ENCODE results near the gene SWT1. TPM values are rescaled to one million over a fixed set of nuclear protein-coding genes. Genes with fewer than 3 reads are reported as not detected.

The SWT1 gene
- total RNA-seq, 2 experiments from 2014 or later = 4.8 to 5.0 TPM

- Mint-ChIP-seq H3K27ac (no peak overlapping the region), H3K36me3 (ENCODE audit: low read depth) (peaks cover 39% of the 10 kb centered on the region), H3K27me3 (no peaks in the 10 kb centered on the region), H3K9me3 (no peaks in the 10 kb centered on the region), H3K4me1 (peaks cover 23% of the 10 kb centered on the region), H3K4me3 (no peak overlapping the region)
- ChIA-PET POLR2A (no interaction called here), CTCF (no interaction called here)
- no peak for DNase-seq
Measured at GRCh38 chr1:185289880-185290279, 132.9 kb downstream of the SWT1 start.

GRCh38 chr1:185291159-185291558, 134.2 kb downstream of the SWT1 start:
- Mint-ChIP-seq H3K27ac (no peak overlapping the region), H3K27me3 (no peaks in the 10 kb centered on the region), H3K4me1 (peaks cover 18% of the 10 kb centered on the region), H3K4me3 (no peak overlapping the region), H3K36me3 (ENCODE audit: low read depth) (peaks cover 51% of the 10 kb centered on the region), H3K9me3 (no peaks in the 10 kb centered on the region)
- ChIA-PET CTCF (no interaction called here), POLR2A (no interaction called here)
- DNase-seq = no peak

- H3K4me3 Mint-ChIP-seq = no peak overlapping the region
- ChIA-PET POLR2A (no interaction called here), CTCF (interaction anchor here (0.7 kb wide), 3 partner anchors 167 to 1045 kb away, joined by 3 to 6 read pairs (median 4); no protein-coding TSS in a partner anchor)
- peaks cover 56% of the 10 kb centered on the region for H3K36me3 Mint-ChIP-seq (ENCODE audit: low read depth)
- H3K27me3 Mint-ChIP-seq = no peaks in the 10 kb centered on the region
- H3K27ac Mint-ChIP-seq = no peak overlapping the region
- H3K4me1 Mint-ChIP-seq = peaks cover 18% of the 10 kb centered on the region
- no peaks in the 10 kb centered on the region for H3K9me3 Mint-ChIP-seq
- no peak for DNase-seq
Measured at GRCh38 chr1:185291652-185292051, 134.7 kb downstream of the SWT1 start.

- Mint-ChIP-seq H3K4me3 (no peak overlapping the region), H3K9me3 (no peaks in the 10 kb centered on the region), H3K36me3 (ENCODE audit: low read depth) (peaks cover 61% of the 10 kb centered on the region), H3K27me3 (no peaks in the 10 kb centered on the region), H3K27ac (no peak overlapping the region), H3K4me1 (peaks cover 18% of the 10 kb centered on the region)
- ChIA-PET POLR2A (no interaction called here), CTCF (interaction anchor here (0.7 kb wide), 3 partner anchors 167 to 1044 kb away, joined by 3 to 6 read pairs (median 4); no protein-coding TSS in a partner anchor)
- no peak for DNase-seq
Measured at GRCh38 chr1:185292237-185292636, 135.3 kb downstream of the SWT1 start.

GRCh38 chr1:185293967-185294542, 137.1 kb downstream of the SWT1 start:
- peaks cover 69% of the 10 kb centered on the region for H3K36me3 Mint-ChIP-seq (ENCODE audit: low read depth)
- ChIA-PET POLR2A (interaction anchor here (0.9 to 1.2 kb wide), 2 partner anchors 15 to 23 kb away, joined by 3 to 4 read pairs; partner anchors contain the start of gene IVNS1ABP), CTCF (no interaction called here)
- peaks cover 8% of the 10 kb centered on the region for H3K4me1 Mint-ChIP-seq
- no peaks in the 10 kb centered on the region for H3K27me3 Mint-ChIP-seq
- no peak for DNase-seq
- H3K4me3 Mint-ChIP-seq = no peak overlapping the region
- no peak overlapping the region for H3K27ac Mint-ChIP-seq
- no peaks in the 10 kb centered on the region for H3K9me3 Mint-ChIP-seq

- Mint-ChIP-seq H3K4me1 (no peaks in the 10 kb centered on the region), H3K4me3 (no peak overlapping the region), H3K9me3 (no peaks in the 10 kb centered on the region), H3K27me3 (no peaks in the 10 kb centered on the region), H3K27ac (no peak overlapping the region), H3K36me3 (ENCODE audit: low read depth) (peaks cover 67% of the 10 kb centered on the region)
- POLR2A ChIA-PET = no interaction called here
- no peak for DNase-seq
- CTCF ChIA-PET = interaction anchor here (0.9 kb wide), 1 partner anchor 401 kb away, joined by 3 read pairs; no protein-coding TSS in a partner anchor
Measured at GRCh38 chr1:185295091-185295490, 138.1 kb downstream of the SWT1 start.

- H3K9me3 Mint-ChIP-seq = no peaks in the 10 kb centered on the region
- peaks cover 74% of the 10 kb centered on the region for H3K36me3 Mint-ChIP-seq (ENCODE audit: low read depth)
- peaks cover 2% of the 10 kb centered on the region for H3K4me1 Mint-ChIP-seq
- ChIA-PET POLR2A (no interaction called here), CTCF (no interaction called here)
- H3K27me3 Mint-ChIP-seq = no peaks in the 10 kb centered on the region
- H3K27ac Mint-ChIP-seq = no peak overlapping the region
- DNase-seq = no peak
- no peak overlapping the region for H3K4me3 Mint-ChIP-seq
Measured at GRCh38 chr1:185297982-185298381, 141.0 kb downstream of the SWT1 start.

- peaks cover 79% of the 10 kb centered on the region for H3K36me3 Mint-ChIP-seq (ENCODE audit: low read depth)
- ChIA-PET CTCF (no interaction called here), POLR2A (interaction anchor here (0.6 to 2.3 kb wide), 2 partner anchors 16 to 1075 kb away, joined by 3 to 13 read pairs; partner anchors contain the start of genes IVNS1ABP and TPR)
- no peak overlapping the region for H3K4me3 Mint-ChIP-seq
- H3K27ac Mint-ChIP-seq = no peak overlapping the region
- H3K4me1 Mint-ChIP-seq = peaks cover 4% of the 10 kb centered on the region
- no peak for DNase-seq
- H3K27me3 Mint-ChIP-seq = no peaks in the 10 kb centered on the region
- H3K9me3 Mint-ChIP-seq = no peaks in the 10 kb centered on the region
Measured at GRCh38 chr1:185300152-185300551, 143.2 kb downstream of the SWT1 start.

GRCh38 chr1:185305419-185305818, 148.5 kb downstream of the SWT1 start:
- no peak for DNase-seq
- ChIA-PET POLR2A (interaction anchor here (1.7 to 2.5 kb wide), 2 partner anchors 9 to 11 kb away, joined by 4 to 20 read pairs; partner anchors contain the start of gene IVNS1ABP), CTCF (interaction anchor here (0.9 kb wide), 1 partner anchor 290 kb away, joined by 3 read pairs; no protein-coding TSS in a partner anchor)
- Mint-ChIP-seq H3K36me3 (ENCODE audit: low read depth) (peaks cover 78% of the 10 kb centered on the region), H3K4me1 (peaks cover 9% of the 10 kb centered on the region), H3K4me3 (no peak overlapping the region), H3K27ac (no peak overlapping the region), H3K9me3 (no peaks in the 10 kb centered on the region), H3K27me3 (no peaks in the 10 kb centered on the region)

GRCh38 chr1:185308126-185308525, 151.2 kb downstream of the SWT1 start:
- Mint-ChIP-seq H3K9me3 (no peaks in the 10 kb centered on the region), H3K4me1 (peaks cover 24% of the 10 kb centered on the region), H3K36me3 (ENCODE audit: low read depth) (peaks cover 71% of the 10 kb centered on the region), H3K27ac (no peak overlapping the region), H3K27me3 (no peaks in the 10 kb centered on the region), H3K4me3 (no peak overlapping the region)
- DNase-seq = no peak
- CTCF ChIA-PET = interaction anchor here (1.3 to 1.8 kb wide), 2 partner anchors 252 to 362 kb away, joined by 4 to 5 read pairs; no protein-coding TSS in a partner anchor
- POLR2A ChIA-PET = interaction anchor here (1.8 kb wide), 1 partner anchor 9 kb away, joined by 8 read pairs; the partner anchor contains the start of gene IVNS1ABP

GRCh38 chr1:185309566-185309965, 152.6 kb downstream of the SWT1 start:
- Mint-ChIP-seq H3K9me3 (no peaks in the 10 kb centered on the region), H3K4me3 (no peak overlapping the region), H3K36me3 (ENCODE audit: low read depth) (peaks cover 66% of the 10 kb centered on the region), H3K27me3 (no peaks in the 10 kb centered on the region), H3K4me1 (peaks cover 36% of the 10 kb centered on the region), H3K27ac (no peak overlapping the region)
- DNase-seq = no peak
- CTCF ChIA-PET = interaction anchor here (1.8 kb wide), 1 partner anchor 361 kb away, joined by 4 read pairs; no protein-coding TSS in a partner anchor
- POLR2A ChIA-PET = interaction anchor here (0.7 to 1.8 kb wide), 2 partner anchors 7 to 16 kb away, joined by 4 to 8 read pairs; partner anchors contain the start of gene IVNS1ABP

GRCh38 chr1:185311589-185312225, 154.7 kb downstream of the SWT1 start:
- peaks cover 39% of the 10 kb centered on the region for H3K4me1 Mint-ChIP-seq
- H3K4me3 Mint-ChIP-seq = peak overlapping the region; percentile 19
- peaks cover 61% of the 10 kb centered on the region for H3K36me3 Mint-ChIP-seq (ENCODE audit: low read depth)
- POLR2A ChIA-PET = no interaction called here
- no peaks in the 10 kb centered on the region for H3K27me3 Mint-ChIP-seq
- H3K9me3 Mint-ChIP-seq = no peaks in the 10 kb centered on the region
- CTCF ChIA-PET = no interaction called here
- no peak for DNase-seq
- no peak overlapping the region for H3K27ac Mint-ChIP-seq

GRCh38 chr1:185312361-185313138, 155.6 kb downstream of the SWT1 start:
- Mint-ChIP-seq H3K9me3 (no peaks in the 10 kb centered on the region), H3K27ac (no peak overlapping the region), H3K27me3 (no peaks in the 10 kb centered on the region), H3K4me3 (peak overlapping the region; percentile 95), H3K4me1 (peaks cover 41% of the 10 kb centered on the region), H3K36me3 (ENCODE audit: low read depth) (peaks cover 57% of the 10 kb centered on the region)
- ChIA-PET CTCF (no interaction called here), POLR2A (interaction anchor here (1.9 kb wide), 1 partner anchor 248 kb away, joined by 9 read pairs; no protein-coding TSS in a partner anchor)
- no peak for DNase-seq
